EL (cell line): ENCODE data around the gene LCE6A.
A peak's percentile ranks its signal among the peaks of the same experiment; 100 is the strongest.

Experiments
- DNase-seq: peaks from one replicate; pipeline ENCODE4 v3.0.0-alpha.2; 2016

LCE6A gene

GRCh38 chr1:152878042-152878441 is 35.4 kb downstream of the LCE6A start, which contains the start of gene SMCP:
TSS of gene SMCP (plus strand) at chr1:152878322. CDS start at chr1:152884423, 6,101 bp downstream.
- DNase-seq: no peak

- DNase-seq: no peak
Measured at GRCh38 chr1:152879559-152880198, 37.0 kb downstream of the LCE6A start.

- DNase-seq: no peak
Measured at GRCh38 chr1:152880316-152880715, 37.7 kb downstream of the LCE6A start.

- DNase-seq: no peak
Measured at GRCh38 chr1:152880907-152881306, 38.3 kb downstream of the LCE6A start.

- peak; percentile 28 for DNase-seq
Measured at GRCh38 chr1:152884085-152884484, 41.4 kb downstream of the LCE6A start.

GRCh38 chr1:152884506-152884905 is 41.9 kb downstream of the LCE6A start:
- no peak for DNase-seq

- DNase-seq: peak; percentile 87
Measured at GRCh38 chr1:152884966-152885624, 42.4 kb downstream of the LCE6A start.

GRCh38 chr1:152886085-152886484 is 43.4 kb downstream of the LCE6A start:
- DNase-seq: no peak

GRCh38 chr1:152886758-152887409 is 44.2 kb downstream of the LCE6A start:
- peak; percentile 31 for DNase-seq

- DNase-seq: no peak
Measured at GRCh38 chr1:152888126-152888525, 45.5 kb downstream of the LCE6A start.
